IPS DF 4.7 (cell line): ENCODE data around the gene PRRC1.

Source experiments
- DNase-seq: peaks from one replicate; pipeline ENCODE4 v3.0.0-alpha.2; 2013; ENCODE audit warnings: low spot score; ENCODE audit errors: extremely low read depth

PRRC1 gene

GRCh38 chr5:127580731-127581130 lies 63.3 kb downstream of the PRRC1 start:
- DNase-seq: no peak

DNA sequence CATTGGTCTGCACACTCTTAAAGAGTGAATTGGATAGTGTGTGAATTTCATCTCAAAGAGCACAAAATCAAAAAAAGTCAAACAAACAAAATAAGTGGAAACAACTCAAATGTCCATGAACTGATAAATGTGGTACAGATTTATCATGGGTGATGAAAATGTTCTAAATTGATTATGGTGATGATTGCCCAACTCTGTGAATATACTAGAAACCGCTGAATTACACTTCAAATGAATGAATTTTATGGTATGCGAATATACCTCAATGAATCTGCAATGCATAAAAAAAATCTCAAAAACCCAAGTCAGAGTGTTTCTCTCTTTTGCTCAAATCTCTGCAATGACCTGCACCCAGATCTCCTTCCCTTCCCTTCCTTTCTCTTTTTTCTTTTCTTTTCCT lies 64.0 kb downstream of the PRRC1 start:
- no peak for DNase-seq

- no peak for DNase-seq
Observed at GRCh38 chr5:127582773-127583370, 65.4 kb downstream of the PRRC1 start.

GRCh38 chr5:127583866-127584265 lies 66.4 kb downstream of the PRRC1 start:
- no peak for DNase-seq

- no peak for DNase-seq
Observed at GRCh38 chr5:127585661-127586060, 68.2 kb downstream of the PRRC1 start.

DNA sequence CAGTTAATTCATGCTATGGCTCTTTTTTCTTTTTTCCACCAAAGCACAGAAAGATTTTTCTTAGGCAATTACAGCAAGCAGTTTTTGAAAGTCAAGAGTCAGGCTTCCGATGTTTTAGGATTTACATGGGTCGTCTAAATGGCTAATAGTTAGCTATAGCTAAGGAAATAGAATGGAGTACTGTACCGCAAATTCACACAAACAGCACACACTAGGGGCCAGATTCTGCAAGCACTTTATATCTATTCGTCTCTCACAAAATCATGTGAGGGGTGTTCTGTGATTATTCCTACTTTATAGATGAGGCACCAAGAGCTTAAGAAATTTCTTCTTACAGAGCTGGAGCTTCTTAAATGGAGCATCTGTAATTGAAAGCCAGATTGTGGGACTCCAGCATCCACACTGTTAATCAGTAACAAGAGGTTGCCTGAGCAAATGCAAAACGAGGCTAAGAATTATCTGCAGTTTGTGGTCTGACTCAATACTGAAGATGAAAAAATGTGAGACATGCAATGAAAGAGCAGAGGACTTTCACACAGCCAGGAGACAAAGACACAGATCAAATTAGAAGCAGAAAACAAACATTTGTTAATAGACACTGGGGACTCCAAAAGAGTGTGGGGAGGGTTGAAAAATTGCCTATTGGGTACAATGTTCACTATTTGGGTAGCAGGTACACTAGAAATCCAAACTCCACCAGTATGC lies 68.8 kb downstream of the PRRC1 start:
- no peak for DNase-seq

DNA sequence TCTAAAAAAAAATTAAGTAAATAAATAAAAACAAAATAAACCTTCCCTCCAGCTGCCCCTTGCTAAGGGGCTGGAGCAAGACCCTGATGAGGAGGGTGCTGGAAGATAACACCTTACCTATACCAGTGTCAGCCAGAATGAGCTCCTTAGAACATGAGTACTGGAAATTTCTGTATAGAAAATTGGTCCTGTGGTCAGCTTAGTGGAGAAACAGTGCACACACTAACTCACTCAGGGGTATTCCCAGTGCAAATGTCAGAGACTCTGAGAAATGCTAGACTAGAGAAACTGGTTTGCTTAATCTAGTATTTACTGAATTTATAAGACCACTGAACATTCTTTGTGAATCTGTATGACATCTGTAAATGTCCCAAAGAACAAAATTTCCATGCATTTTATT lies 69.4 kb downstream of the PRRC1 start:
- no peak for DNase-seq

DNA sequence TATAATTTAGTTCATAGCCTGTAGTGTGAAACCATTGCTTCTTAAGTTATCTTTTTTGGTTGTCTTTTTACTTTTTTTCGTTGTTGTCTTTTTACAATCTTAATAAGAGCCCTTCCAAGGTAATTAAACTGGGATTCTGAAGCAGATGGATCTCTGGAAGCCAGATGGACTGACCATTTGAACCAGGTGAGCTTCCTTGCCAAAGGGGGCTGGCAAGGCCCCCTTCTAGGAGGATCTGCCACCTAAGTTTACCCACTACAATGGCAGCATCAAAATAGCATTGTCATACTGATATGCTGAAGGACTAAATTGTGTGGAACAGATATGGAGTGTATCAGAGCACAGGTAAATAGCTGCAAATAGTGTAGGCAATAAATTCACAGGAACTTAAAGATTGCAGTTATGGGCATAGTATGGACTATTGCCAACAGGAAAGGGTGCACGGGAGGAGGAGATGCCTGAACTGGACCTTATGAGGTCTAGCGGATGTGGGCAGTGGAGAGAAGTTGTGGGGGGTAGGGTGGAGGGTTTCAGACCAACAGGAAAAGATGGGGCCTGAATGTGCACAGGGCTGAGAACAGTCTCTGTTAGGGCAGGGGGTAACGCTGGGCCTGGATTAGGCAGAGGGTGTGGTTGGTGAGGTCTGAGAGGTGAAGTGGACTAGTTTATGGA lies 69.9 kb downstream of the PRRC1 start:
- no peak for DNase-seq

- no peak for DNase-seq
Observed at GRCh38 chr5:127588368-127588767, 70.9 kb downstream of the PRRC1 start.

DNA sequence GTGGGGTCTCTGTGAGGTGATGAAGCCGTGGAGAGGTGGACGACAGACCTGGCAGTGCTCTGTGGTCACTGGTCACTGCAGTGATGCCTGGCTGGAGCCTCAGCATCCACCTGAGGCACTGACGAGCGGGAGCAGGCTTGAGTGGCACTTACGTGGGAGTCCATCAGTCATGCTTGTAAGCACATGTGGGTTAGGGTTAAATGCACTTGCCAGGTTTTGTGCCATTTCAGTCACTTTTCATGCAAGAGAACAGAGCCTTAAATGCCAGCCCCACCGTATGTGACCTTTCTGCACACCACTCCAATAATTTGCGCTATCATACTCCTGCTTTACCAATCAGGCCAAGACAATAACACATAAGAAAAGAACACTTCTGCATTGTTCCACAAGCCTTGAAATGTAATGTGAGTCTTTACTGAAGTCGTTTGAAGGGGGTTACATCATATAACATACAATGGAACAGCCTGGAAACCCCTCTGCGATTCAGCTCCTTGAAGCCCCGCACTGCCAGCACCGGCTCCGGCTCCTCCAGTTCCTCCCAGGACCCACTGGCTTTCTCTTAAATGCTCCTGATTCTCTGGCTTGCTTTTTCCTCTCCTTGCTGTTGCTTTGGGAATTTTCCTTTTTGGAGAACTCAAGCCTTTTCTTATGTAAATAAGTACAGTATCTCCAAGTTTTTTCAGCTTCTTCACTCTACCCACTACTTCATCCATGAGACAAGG lies 72.0 kb downstream of the PRRC1 start:
- DNase-seq: no peak

DNA sequence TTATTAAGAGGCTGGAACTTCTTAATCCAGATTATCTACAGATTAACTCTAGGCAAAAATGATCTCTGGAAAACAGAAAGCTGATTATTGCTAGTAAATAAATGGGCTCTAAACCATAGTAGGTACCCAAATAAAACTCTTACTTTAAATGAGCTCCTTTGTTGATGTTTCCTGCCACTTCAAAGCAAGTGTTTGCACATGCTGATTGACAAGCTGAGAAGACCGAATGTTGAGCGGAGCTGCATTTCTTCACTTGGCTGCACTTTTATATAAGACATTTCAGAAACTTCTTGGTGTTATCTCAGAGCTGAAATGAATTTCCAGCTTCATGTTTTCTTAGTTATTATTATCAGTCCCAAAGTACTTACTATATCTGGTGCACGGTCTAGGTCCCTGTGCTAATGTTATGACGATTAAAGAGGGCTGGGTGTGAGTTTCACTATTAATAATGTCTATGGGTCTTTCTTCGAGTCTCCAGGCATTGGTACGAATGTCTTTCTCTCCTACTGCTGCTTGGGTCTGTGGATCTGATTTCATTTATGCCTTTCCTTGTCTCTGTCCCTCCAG lies 72.8 kb downstream of the PRRC1 start:
- DNase-seq: no peak

DNA sequence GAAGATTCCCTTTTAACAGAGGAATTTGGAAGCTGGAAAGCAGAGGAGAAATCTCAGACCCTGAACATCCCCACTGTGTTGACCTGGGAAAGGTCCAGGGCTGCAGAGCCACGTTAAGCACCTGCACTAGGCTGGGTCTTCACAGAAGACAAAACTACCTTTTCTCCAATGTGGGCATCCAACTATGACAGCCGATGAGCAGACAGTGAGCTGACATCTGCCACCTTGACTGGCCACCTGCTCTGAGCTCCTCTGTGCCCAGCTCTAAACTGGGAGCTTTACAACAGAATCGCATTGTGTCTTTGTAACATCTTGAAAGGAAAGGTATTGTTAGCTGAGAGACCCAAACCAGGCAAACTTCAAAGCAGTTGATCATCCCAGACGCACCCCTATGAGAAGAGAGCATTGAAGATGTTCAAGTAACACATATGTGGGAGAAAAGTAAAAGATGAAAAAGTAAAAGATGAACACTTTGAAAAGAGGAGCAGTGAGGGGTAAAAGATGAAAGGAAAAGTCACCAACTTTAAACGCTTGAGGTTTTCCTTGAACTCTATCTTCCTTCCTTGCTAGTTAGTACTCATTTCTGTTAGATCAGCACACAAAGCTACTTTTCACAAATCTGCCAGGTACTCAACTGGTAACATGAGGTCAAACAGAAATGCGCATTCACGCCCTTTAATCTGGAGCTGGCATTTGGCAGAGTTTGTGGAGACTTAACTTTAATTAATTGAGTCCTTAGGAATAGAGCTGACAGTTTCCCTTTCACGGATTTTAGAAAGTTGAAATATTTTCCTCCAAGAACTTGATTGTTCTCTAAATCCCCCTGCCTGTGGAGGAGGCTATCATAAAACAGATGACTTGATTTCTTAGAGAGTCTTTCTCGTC lies 78.3 kb downstream of the PRRC1 start:
- DNase-seq: no peak

DNA sequence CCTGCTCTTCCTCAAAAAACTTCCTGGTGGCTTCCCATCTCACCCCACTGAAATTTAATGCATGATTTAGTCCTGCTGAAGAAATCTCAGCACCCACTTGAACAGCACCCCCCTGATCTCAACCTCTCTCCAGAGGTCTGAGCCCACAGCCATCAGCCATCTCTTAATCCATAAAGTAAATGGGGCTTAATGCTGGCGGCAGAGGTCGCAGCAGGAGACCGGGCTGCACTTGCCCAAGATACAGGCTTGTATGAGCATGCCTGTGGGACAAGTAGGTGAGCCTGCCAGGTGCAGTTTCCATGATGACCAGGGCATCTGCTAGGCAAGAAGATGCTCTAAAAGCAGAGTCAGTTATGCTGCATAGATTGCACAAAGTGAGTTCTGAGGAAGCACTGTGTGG lies 79.1 kb downstream of the PRRC1 start:
- no peak for DNase-seq

- DNase-seq: no peak
Observed at GRCh38 chr5:127599320-127599719, 81.9 kb downstream of the PRRC1 start.

DNA sequence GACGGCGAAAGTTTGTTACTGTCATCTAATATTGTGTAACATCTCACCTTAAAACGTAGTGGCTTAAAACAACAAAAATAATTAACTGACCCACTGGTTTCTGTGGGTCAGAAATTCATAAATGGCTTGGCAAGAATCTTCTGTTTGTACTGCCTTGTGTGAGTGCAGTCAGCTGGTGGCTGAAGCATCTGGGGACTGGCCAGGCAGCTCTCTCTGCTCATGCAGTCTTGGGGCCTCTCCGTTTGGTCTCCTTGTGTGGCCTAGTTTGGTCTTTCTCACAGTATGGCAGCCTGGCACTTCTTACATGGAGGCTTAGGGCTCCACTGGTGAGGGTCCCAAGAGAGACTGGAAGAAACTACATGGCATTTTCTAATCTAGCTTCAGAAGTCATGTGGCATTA lies 82.4 kb downstream of the PRRC1 start:
- DNase-seq: no peak

DNA sequence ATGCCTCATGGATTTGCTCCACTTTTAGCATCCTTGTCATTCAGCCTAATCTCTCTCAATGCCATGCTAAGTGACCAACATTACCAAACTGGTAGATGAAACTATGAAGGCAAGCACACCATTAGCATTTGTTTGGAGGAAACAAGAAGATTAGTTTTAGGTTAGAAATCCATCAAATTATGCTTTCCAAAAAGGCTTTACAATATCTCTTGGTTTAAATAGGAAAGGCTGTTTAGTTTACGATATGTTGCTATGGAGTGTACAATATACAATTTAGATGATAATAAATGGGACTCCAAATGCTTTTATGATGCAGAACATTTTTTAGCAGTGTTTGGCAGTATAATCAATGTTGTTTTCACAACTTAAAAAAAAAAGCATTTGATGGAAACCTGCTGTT lies 83.7 kb downstream of the PRRC1 start:
- DNase-seq: no peak

GRCh38 chr5:127601601-127602000 lies 84.2 kb downstream of the PRRC1 start:
- no peak for DNase-seq

- no peak for DNase-seq
Observed at GRCh38 chr5:127602481-127602880, 85.0 kb downstream of the PRRC1 start.

GRCh38 chr5:127602896-127603844 lies 85.7 kb downstream of the PRRC1 start:
- no peak for DNase-seq
